Measurements from ENCODE around the gene PRRX1.

DNA sequence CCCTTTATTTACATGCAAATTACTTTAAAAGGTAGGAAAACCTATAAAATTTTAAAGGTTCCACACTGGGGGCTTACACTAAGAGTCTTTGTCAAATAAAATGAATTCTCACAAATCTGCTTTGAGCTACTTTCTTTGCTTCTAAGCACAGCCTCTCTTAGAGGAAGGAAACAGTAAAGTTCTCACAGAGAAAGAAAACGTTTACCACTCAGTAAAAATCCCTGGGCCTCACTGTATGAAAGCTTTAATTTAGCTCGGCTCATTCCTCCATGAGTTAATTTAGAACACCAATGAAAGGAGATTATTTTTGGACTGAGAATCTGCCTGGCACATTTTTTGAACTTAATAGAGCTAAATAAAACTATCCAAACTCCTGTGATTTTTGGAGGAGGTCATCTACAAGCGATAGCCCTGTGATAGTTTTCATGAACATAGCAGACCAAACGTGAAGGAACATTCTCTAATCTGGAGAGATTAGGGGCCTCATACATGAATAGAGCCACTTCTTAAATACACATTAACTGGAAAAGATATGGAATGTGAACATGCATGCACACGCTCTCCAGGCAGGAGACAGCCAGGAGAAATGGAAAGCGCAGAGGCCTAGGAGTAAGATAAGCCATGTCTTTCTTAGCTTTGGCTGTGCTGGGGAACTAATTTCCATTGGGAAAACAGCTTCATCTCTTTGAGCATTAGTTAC lies 32.8 kb downstream of the PRRX1 start:
- TF ChIP-seq TAF1 (IDR thresholded peaks at IDR 0.05; ENCODE audit: low read depth), result no peak
- no peak for TF ChIP-seq YY1 (IDR thresholded peaks at IDR 0.05; ENCODE audit: low read depth)
- TF ChIP-seq, protein P1, sequence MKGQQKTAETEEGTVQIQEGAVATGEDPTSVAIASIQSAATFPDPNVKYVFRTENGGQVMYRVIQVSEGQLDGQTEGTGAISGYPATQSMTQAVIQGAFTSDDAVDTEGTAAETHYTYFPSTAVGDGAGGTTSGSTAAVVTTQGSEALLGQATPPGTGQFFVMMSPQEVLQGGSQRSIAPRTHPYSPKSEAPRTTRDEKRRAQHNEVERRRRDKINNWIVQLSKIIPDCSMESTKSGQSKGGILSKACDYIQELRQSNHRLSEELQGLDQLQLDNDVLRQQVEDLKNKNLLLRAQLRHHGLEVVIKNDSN (IDR thresholded peaks at IDR 0.05), result no peak
- no peak for TF ChIP-seq RAD21 (IDR thresholded peaks at IDR 0.05; ENCODE audit: low read depth)
- TF ChIP-seq TEAD4 (IDR thresholded peaks at IDR 0.05), result no peak
- TF ChIP-seq EGR1 (IDR thresholded peaks at IDR 0.05), result no peak
- TF ChIP-seq NFIC (IDR thresholded peaks at IDR 0.05), result no peak
- TF ChIP-seq EP300 (IDR thresholded peaks at IDR 0.05; ENCODE audit: borderline replicate concordance), result no peak
